Activated naive CD4-positive, alpha-beta T cell treated with anti-CD3 and anti-CD28 coated beads, Interleukin-2, amount 50 U/mL, for 24 hours (primary cell): ENCODE measurements around the gene MOSMO.
A peak's percentile ranks its signal among the peaks of the same experiment; 100 is the strongest.

Experiments used
- H3K27ac Mint-ChIP-seq: one replicate; pipeline ENCODE4 v1.8.0; 2021; ENCODE audit warnings: mild to moderate bottlenecking, mixed read lengths
- H3K27me3 Mint-ChIP-seq: one replicate; pipeline ENCODE4 v1.8.0; 2021; ENCODE audit warnings: mixed read lengths
- H3K36me3 Mint-ChIP-seq: one replicate; pipeline ENCODE4 v1.8.0; 2021; ENCODE audit warnings: mixed read lengths
- H3K4me1 Mint-ChIP-seq: one replicate; pipeline ENCODE4 v1.8.0; 2021; ENCODE audit warnings: mixed read lengths
- H3K4me3 Mint-ChIP-seq: one replicate; pipeline ENCODE4 v1.8.0; 2021; ENCODE audit warnings: mild to moderate bottlenecking, mixed read lengths
- H3K9me3 Mint-ChIP-seq: one replicate; pipeline ENCODE4 v1.8.0; 2021; ENCODE audit warnings: mixed read lengths

Gene MOSMO

DNA sequence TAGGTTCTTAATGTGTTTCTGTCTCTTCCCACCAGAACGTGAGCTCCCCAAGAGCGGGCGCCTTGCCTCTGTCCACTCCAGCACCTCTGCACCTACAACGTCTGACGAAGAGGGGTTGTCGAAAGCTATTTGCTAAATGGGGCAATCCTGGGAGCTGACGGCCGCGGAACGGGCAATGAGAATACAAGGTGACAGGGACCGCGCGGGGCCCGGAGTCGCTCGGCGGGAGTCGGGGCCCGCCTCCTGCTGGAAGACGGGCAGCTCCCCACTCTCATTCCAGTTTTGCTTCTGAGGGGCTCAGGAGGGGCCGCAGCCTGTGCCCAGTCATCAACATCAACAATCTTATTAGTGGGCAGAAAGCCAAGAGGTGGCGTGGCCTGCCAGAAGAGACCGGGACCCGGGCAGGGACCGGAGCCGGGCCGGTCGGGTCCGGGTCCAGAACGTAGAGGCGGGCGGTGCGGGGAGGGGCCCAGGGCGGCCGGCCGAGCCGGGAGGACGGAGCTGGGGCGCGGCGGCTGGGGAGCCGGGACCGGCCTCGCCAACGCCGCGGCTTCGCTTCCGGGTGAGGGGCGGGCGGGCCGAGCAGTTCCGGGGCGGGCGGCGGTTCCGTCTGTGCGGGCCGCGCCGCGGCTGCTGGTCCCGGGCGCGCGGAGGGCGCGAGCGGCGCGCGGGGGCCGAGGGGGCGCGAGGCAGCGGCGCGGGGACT, at the start of gene MOSMO:
MOSMO (plus strand) TSS at position 603 of the 706 bp plus-strand sequence. CDS start 191 bp downstream, outside the sequence.
- Mint-ChIP-seq H3K27ac (peak within 1 kb of the TSS; percentile 79), H3K4me1 (peaks cover 48% of the 10 kb centered on the region), H3K27me3 (no peaks in the 10 kb centered on the region), H3K36me3 (no peaks in the 10 kb centered on the region), H3K4me3 (peak within 1 kb of the TSS; percentile 93), H3K9me3 (no peaks in the 10 kb centered on the region)

DNA sequence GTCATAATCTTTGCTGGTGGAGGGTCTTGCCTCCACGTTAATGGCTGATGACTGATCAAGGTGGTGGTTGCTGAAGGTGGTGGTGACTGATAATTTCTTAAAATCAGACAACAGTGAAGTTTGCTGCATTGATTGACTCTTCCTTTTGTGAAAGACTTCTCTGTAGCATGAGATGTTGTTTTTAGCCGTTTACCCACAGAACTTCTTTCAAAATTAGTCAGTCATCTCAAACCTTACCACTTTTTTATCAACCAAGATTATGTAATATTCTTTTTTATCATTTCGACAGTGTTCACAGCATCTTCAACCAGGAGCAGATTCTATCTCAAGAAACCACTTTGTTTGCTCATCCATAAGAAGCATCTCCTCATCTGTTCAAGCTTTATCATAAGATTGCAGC, 48.9 kb upstream of the MOSMO start:
- no peaks in the 10 kb centered on the region for H3K27me3 Mint-ChIP-seq
- H3K4me3 Mint-ChIP-seq = no peak overlapping the region
- no peak overlapping the region for H3K27ac Mint-ChIP-seq
- peaks cover 41% of the 10 kb centered on the region for H3K4me1 Mint-ChIP-seq
- peaks cover 25% of the 10 kb centered on the region for H3K36me3 Mint-ChIP-seq
- no peaks in the 10 kb centered on the region for H3K9me3 Mint-ChIP-seq

- Mint-ChIP-seq H3K9me3 (no peaks in the 10 kb centered on the region), H3K36me3 (peaks cover 39% of the 10 kb centered on the region), H3K27me3 (no peaks in the 10 kb centered on the region), H3K4me3 (no peak overlapping the region), H3K4me1 (peaks cover 23% of the 10 kb centered on the region), H3K27ac (no peak overlapping the region)
These were observed 45.4 kb upstream of the MOSMO start for GRCh38 chr16:21962475-21962874.

DNA sequence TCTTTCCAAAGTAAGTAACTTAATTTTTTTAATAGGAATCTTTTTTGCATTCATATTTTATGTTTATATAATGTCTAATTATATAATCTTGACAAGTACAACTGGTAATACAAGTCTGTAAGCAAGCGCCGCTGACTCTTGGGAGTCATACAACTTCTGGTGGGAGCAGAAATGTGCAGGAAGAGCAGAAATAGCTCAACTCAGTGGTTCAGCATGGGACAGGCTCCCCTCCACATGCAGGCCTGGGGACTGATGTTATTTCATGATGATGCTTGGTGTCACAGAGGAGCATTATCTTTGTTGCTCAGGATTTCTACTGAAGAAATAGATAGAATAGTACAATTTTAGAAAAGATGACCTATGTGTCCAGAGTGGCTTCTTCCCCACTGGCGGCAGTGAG, 44.0 kb upstream of the MOSMO start:
- Mint-ChIP-seq H3K4me1 (peaks cover 17% of the 10 kb centered on the region), H3K4me3 (no peak overlapping the region), H3K36me3 (peaks cover 35% of the 10 kb centered on the region), H3K27ac (no peak overlapping the region), H3K27me3 (no peaks in the 10 kb centered on the region), H3K9me3 (no peaks in the 10 kb centered on the region)

GRCh38 chr16:21964353-21964752, 43.6 kb upstream of the MOSMO start:
- H3K9me3 Mint-ChIP-seq = no peaks in the 10 kb centered on the region
- H3K27ac Mint-ChIP-seq = no peak overlapping the region
- H3K27me3 Mint-ChIP-seq = no peaks in the 10 kb centered on the region
- peaks cover 31% of the 10 kb centered on the region for H3K36me3 Mint-ChIP-seq
- no peak overlapping the region for H3K4me3 Mint-ChIP-seq
- H3K4me1 Mint-ChIP-seq = peaks cover 13% of the 10 kb centered on the region

DNA sequence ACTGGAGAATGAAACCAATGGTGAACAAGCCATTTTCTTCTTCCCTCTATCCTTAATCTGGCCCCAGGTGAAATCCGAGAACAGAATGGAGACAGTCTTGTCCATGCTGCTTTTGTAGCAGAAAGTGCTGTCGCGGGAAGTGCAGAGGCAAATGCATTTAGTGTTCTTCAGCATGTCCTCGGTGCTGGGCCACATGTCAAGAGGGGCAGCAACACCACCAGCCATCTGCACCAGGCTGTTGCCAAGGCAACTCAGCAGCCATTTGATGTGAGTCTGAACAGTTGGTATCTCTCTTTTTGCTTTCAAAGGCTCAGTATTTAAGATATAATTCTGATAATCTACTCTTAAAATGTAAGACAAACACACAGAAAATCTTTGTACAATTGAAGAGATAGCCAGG, 36.1 kb upstream of the MOSMO start:
- no peaks in the 10 kb centered on the region for H3K9me3 Mint-ChIP-seq
- H3K27me3 Mint-ChIP-seq = no peaks in the 10 kb centered on the region
- no peak overlapping the region for H3K4me3 Mint-ChIP-seq
- H3K36me3 Mint-ChIP-seq = peaks cover 12% of the 10 kb centered on the region
- H3K27ac Mint-ChIP-seq = no peak overlapping the region
- peaks cover 3% of the 10 kb centered on the region for H3K4me1 Mint-ChIP-seq

DNA sequence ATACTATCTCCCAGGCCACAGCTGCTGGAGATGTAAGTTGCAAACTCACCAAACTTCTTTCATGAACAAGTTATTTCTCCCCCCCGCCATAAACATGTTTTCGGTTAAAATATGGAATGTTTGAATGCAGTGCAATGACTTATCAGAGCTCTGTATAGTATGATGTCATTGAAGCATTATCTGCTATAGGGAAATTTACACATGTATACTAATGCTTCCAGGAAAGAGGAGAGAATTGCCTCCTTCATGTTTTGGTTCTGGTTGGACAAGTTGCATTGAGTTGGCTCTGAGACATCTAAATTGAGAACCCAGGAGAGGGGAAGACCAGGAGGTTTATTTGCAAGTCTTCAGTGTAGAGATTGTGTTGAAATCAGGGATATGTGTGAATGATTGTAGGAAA, 34.0 kb upstream of the MOSMO start:
- H3K4me3 Mint-ChIP-seq = no peak overlapping the region
- no peaks in the 10 kb centered on the region for H3K27me3 Mint-ChIP-seq
- peaks cover 9% of the 10 kb centered on the region for H3K36me3 Mint-ChIP-seq
- no peaks in the 10 kb centered on the region for H3K9me3 Mint-ChIP-seq
- H3K27ac Mint-ChIP-seq = no peak overlapping the region
- H3K4me1 Mint-ChIP-seq = peaks cover 3% of the 10 kb centered on the region

DNA sequence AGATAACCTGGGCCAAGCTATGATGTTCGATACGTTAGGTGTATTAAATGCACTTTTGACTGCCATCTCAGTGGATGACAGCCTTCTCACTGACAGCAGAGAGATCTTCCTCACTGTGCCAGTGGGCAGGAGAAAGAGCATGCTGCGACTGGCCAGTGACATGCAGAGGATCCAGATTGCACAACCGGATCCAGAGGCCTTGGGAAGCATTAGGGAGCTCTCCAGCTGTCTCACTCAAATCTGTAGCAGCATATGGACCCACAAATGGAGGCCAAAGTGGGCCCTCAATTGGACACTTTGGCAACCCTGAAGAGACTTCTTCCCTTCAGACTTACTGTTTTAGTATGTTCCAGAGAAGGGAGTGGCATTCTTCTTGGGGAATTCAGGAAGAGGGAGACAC, 27.9 kb upstream of the MOSMO start:
- no peak overlapping the region for H3K27ac Mint-ChIP-seq

DNA sequence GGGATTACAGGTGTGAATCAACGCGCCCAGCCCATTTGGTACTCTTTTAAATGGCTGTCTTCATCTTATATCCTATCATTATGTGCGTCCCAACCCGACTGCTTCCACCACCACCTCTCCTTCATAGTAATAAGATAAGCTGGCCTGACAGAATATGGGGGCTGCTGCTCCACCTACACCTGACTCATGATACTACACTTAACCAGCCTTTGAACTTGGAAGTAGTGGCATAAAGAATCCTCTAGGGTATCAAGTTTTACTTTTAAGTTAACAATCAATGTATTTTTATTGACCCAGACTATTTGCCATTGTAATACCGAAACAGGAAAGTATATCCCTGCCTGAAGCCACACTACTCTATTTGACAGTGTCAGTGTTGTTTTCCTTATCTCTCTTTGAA, 25.8 kb upstream of the MOSMO start:
- Mint-ChIP-seq H3K36me3 (peaks cover 10% of the 10 kb centered on the region), H3K27ac (no peak overlapping the region)

More for the DNA sequence above, 27.9 kb upstream of the MOSMO start:
- no peaks in the 10 kb centered on the region for H3K27me3 Mint-ChIP-seq
- peaks cover 10% of the 10 kb centered on the region for H3K36me3 Mint-ChIP-seq
- H3K4me3 Mint-ChIP-seq = no peak overlapping the region
- H3K9me3 Mint-ChIP-seq = no peaks in the 10 kb centered on the region
- no peaks in the 10 kb centered on the region for H3K4me1 Mint-ChIP-seq

DNA sequence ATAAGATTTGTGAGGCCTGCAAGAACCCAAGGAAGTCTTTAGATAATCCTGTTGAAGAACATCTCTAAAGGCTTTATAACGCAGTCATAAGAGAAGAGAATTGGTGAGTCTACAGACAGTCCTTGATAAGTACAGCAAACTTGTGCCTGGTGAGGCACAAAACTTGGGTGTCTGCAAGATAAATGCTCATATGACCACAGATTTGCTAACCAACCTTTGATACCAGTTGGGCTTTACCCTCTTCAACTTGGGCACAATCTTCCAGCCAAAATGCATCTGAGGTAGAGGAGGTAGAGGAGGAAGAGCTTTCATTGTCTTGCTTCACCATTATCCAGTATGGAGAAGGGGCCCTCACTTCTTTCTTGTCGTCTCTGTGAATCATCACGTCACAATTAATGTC, 23.8 kb upstream of the MOSMO start:
- Mint-ChIP-seq H3K9me3 (no peaks in the 10 kb centered on the region), H3K27me3 (no peaks in the 10 kb centered on the region), H3K27ac (peak overlapping the region; percentile 30), H3K4me1 (no peaks in the 10 kb centered on the region), H3K36me3 (peaks cover 10% of the 10 kb centered on the region), H3K4me3 (no peak overlapping the region)

More for the DNA sequence above, 25.8 kb upstream of the MOSMO start:
- Mint-ChIP-seq H3K4me3 (no peak overlapping the region), H3K4me1 (no peaks in the 10 kb centered on the region), H3K27me3 (no peaks in the 10 kb centered on the region), H3K9me3 (no peaks in the 10 kb centered on the region)

DNA sequence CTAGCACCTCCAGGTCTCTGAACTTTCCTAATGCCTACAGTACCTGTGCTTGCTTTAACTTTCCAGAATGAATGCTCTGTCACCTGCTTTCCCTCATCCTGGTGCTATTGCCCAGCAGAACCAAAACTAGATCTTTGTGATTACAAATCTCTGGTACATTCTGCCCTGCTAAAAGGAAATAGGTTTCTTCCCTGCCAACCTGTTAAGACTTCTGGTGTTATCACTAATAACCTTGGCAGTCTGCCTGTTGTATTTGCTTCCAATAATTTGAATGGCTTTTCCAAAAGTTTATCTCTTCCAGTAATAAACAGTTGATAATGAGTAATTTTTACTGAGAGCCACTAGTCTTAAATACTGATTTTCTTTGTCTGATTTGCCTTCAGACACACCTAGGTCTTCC, 22.4 kb upstream of the MOSMO start:
- H3K4me1 Mint-ChIP-seq = no peaks in the 10 kb centered on the region
- peaks cover 4% of the 10 kb centered on the region for H3K36me3 Mint-ChIP-seq
- H3K27ac Mint-ChIP-seq = peak overlapping the region; percentile 63

DNA sequence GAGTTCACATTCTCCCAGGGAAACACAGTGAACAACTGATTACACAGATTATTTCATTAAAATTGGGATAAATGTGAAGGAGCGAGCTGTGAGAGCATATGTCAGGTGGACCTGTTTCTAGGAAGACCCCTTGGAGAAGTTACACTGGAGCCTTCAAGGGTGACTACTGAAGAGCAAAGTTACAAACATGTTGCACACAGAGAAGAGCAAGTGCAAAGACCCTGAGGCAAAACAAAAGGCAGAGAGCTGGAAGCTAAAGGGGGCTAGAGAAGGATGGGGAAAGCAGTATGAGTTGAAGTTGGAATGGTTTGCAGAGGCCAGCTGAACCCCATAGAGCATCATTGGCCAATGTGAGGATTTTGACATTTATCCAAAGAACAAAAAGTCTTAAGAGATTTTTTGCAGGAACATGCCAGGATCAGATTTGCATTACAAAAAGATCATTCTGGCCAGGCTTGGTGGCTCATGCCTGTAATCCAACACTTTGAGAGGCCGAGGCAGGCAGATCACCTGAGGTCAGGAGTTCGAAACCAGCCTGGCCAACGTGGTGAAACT, 21.1 kb upstream of the MOSMO start:
- peaks cover 4% of the 10 kb centered on the region for H3K36me3 Mint-ChIP-seq
- peaks cover 5% of the 10 kb centered on the region for H3K4me1 Mint-ChIP-seq
- H3K27ac Mint-ChIP-seq = peak overlapping the region; percentile 3
- H3K9me3 Mint-ChIP-seq = no peaks in the 10 kb centered on the region
- H3K27me3 Mint-ChIP-seq = no peaks in the 10 kb centered on the region
- no peak overlapping the region for H3K4me3 Mint-ChIP-seq

More for the DNA sequence above, 22.4 kb upstream of the MOSMO start:
- no peak overlapping the region for H3K4me3 Mint-ChIP-seq
- no peaks in the 10 kb centered on the region for H3K9me3 Mint-ChIP-seq
- no peaks in the 10 kb centered on the region for H3K27me3 Mint-ChIP-seq

- H3K4me3 Mint-ChIP-seq = no peak overlapping the region
- H3K4me1 Mint-ChIP-seq = peaks cover 8% of the 10 kb centered on the region
- H3K36me3 Mint-ChIP-seq = peaks cover 2% of the 10 kb centered on the region
- H3K9me3 Mint-ChIP-seq = no peaks in the 10 kb centered on the region
- H3K27ac Mint-ChIP-seq = peak overlapping the region; percentile 27
- H3K27me3 Mint-ChIP-seq = no peaks in the 10 kb centered on the region
These were observed 20.4 kb upstream of the MOSMO start for GRCh38 chr16:21987498-21987897.

- H3K9me3 Mint-ChIP-seq = no peaks in the 10 kb centered on the region
- no peaks in the 10 kb centered on the region for H3K27me3 Mint-ChIP-seq
- no peak overlapping the region for H3K4me3 Mint-ChIP-seq
- H3K36me3 Mint-ChIP-seq = no peaks in the 10 kb centered on the region
- H3K27ac Mint-ChIP-seq = no peak overlapping the region
- peaks cover 11% of the 10 kb centered on the region for H3K4me1 Mint-ChIP-seq
These were observed 18.8 kb upstream of the MOSMO start for GRCh38 chr16:21989133-21989532.

DNA sequence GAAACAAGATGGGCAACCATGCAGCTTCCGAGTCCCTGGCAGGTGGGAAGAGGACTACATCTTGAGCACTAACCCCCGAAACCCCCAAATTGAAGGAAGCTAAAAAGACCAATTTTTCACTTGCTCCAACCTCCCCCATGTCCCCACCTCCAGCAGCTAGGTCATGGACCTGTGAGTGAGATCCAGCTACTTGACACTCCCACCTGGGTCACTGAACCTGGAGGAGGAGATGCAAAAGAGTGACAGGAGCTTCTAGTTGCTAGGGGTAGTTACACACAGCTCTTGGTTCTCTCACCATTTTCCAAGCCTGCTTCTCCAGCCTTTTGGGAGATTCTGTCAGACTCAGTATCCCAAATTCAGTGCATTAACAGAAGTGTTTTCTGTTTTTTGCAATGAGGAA, 18.2 kb upstream of the MOSMO start:
- Mint-ChIP-seq H3K9me3 (no peaks in the 10 kb centered on the region), H3K36me3 (no peaks in the 10 kb centered on the region), H3K27ac (no peak overlapping the region), H3K27me3 (no peaks in the 10 kb centered on the region), H3K4me1 (peaks cover 11% of the 10 kb centered on the region), H3K4me3 (no peak overlapping the region)

GRCh38 chr16:21990381-21990944, 17.4 kb upstream of the MOSMO start:
- Mint-ChIP-seq H3K27ac (no peak overlapping the region), H3K4me3 (no peak overlapping the region), H3K9me3 (no peaks in the 10 kb centered on the region), H3K4me1 (peaks cover 11% of the 10 kb centered on the region), H3K27me3 (no peaks in the 10 kb centered on the region), H3K36me3 (no peaks in the 10 kb centered on the region)
